ENCODE data around the gene TMED8. TPM values are rescaled to one million over a fixed set of nuclear protein-coding genes. Genes with fewer than 3 reads are reported as not detected.

The TMED8 gene
- total RNA-seq: 9.7 and 10.9 TPM in 2 replicates

DNA sequence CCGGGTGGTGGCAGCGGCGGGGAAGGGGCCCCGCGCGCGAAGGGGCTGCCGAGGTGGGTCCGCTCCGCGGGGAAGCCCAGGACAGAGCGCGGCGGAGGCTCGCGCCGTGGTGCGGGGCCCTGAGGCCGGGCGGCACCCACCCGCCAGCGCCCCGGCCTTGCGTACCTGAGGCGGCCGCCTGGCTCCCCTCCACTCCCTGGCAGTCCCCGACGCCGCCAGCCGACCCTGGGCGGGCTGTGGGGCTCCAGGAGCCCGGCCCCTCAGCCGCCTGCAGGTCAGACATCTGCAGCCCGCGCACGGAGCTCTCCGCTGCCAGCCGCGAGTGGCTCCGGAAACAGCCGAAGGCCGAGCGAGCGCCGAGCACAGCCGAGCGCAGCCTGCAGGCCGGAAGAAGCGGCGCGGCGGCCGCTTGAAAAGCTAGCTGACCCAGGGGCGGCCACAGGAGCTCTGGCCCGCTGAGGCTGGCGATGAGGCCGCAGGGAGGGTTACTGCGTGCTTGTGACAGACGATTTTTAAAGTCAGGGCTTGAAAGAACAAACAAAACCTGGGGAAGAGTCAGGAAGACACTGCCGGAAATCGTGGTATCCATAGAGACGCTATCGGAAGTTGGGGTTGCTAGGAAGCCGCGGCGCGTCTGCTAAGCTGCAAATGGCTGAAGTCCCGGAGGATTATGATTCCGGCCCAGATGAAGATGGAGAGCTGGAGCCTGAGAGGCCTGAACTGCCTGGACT, at the start of gene TMED8, which contains the start of gene SAMD15:
TSS of gene TMED8 (minus strand) at position 324 of the 731 bp plus-strand sequence. CDS start at position 283, 41 bp downstream.
TSS of gene SAMD15 (plus strand) at position 609 of the 731 bp plus-strand sequence. CDS start at position 649, 40 bp downstream.
- peak; percentile 58 for DNase-seq (ENCODE audit: low read depth)
- Histone ChIP-seq H3K4me3 (ENCODE audit: low read depth, low read length) (peak within 1 kb of the TSS; percentile 73), H3K36me3 (ENCODE audit: control insufficient read depth, insufficient read depth, low read length) (no peaks in the 10 kb centered on the region), H3K27me3 (ENCODE audit: control insufficient read depth, insufficient read depth, low read length) (no peaks in the 10 kb centered on the region)
- TF ChIP-seq, protein P1, sequence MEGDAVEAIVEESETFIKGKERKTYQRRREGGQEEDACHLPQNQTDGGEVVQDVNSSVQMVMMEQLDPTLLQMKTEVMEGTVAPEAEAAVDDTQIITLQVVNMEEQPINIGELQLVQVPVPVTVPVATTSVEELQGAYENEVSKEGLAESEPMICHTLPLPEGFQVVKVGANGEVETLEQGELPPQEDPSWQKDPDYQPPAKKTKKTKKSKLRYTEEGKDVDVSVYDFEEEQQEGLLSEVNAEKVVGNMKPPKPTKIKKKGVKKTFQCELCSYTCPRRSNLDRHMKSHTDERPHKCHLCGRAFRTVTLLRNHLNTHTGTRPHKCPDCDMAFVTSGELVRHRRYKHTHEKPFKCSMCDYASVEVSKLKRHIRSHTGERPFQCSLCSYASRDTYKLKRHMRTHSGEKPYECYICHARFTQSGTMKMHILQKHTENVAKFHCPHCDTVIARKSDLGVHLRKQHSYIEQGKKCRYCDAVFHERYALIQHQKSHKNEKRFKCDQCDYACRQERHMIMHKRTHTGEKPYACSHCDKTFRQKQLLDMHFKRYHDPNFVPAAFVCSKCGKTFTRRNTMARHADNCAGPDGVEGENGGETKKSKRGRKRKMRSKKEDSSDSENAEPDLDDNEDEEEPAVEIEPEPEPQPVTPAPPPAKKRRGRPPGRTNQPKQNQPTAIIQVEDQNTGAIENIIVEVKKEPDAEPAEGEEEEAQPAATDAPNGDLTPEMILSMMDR (IDR thresholded peaks at IDR 0.05; ENCODE audit: insufficient read depth, low read length, poor library complexity, severe bottlenecking): peak; percentile 21

GRCh38 chr14:77426396-77426795, 49.5 kb upstream of the TMED8 start:
- TF ChIP-seq, protein P1 (IDR thresholded peaks at IDR 0.05; ENCODE audit: insufficient read depth, low read length, poor library complexity, severe bottlenecking): no peak
- no peaks in the 10 kb centered on the region for H3K27me3 ChIP-seq (ENCODE audit: control insufficient read depth, insufficient read depth, low read length)
- H3K4me3 ChIP-seq (ENCODE audit: low read depth, low read length): no peak overlapping the region
- DNase-seq (ENCODE audit: low read depth): no peak
- H3K36me3 ChIP-seq (ENCODE audit: control insufficient read depth, insufficient read depth, low read length): peaks cover 4% of the 10 kb centered on the region

DNA sequence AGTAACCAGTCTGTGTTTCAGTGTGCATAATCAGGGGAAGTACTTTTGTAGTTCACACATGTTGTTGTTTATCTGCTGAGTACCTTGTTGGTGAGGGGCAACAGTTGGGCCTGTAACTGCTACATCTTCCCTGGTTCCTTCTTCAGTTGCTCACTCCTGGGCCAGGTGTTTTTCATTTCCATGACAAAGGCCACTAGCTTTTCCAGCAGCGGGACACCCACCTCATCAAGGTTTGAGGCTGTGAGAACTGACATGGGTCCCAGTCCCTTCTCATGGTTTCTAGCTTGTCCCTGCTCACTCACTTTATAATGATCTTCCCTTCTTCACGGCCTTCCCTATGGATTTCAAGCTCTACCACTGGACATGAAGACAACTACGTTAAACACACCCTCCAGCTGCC, 48.0 kb upstream of the TMED8 start:
- DNase-seq (ENCODE audit: low read depth): no peak
- peaks cover 4% of the 10 kb centered on the region for H3K36me3 ChIP-seq (ENCODE audit: control insufficient read depth, insufficient read depth, low read length)
- TF ChIP-seq, protein P1 (IDR thresholded peaks at IDR 0.05; ENCODE audit: insufficient read depth, low read length, poor library complexity, severe bottlenecking): no peak
- H3K27me3 ChIP-seq (ENCODE audit: control insufficient read depth, insufficient read depth, low read length): no peaks in the 10 kb centered on the region
- no peak overlapping the region for H3K4me3 ChIP-seq (ENCODE audit: low read depth, low read length)

- H3K36me3 ChIP-seq (ENCODE audit: control insufficient read depth, insufficient read depth, low read length): peaks cover 2% of the 10 kb centered on the region
- no peak for DNase-seq (ENCODE audit: low read depth)
- H3K4me3 ChIP-seq (ENCODE audit: low read depth, low read length): no peak within 1 kb of the TSS
- H3K27me3 ChIP-seq (ENCODE audit: control insufficient read depth, insufficient read depth, low read length): no peaks in the 10 kb centered on the region
- TF ChIP-seq, protein P1 (IDR thresholded peaks at IDR 0.05; ENCODE audit: insufficient read depth, low read length, poor library complexity, severe bottlenecking): no peak
These were observed 46.5 kb upstream of the TMED8 start, which contains the start of gene NOXRED1 for GRCh38 chr14:77423423-77423822. Gene NOXRED1 (minus strand): TSS chr14:77423523. CDS start chr14:77422889, 634 bp downstream.

DNA sequence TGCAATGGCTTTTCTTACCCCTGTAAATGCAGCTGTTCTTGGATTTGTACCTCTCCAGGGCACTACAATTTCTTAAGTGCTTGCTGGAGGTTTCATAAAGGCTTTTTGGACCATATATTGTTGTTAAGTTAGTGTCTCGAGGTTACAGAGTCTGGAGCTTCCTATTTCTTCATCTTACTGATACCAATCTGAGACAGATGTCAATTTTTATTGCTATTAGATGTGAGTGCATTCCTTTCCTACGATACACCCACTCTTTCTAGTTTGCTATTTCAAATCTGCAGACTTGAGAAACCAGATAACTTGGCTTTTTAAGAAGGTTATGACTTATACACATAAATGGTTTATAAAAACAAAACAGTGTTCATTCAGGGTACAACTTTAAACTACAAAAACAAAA, 44.3 kb upstream of the TMED8 start:
- DNase-seq (ENCODE audit: low read depth): no peak
- Histone ChIP-seq H3K4me3 (ENCODE audit: low read depth, low read length) (no peak overlapping the region), H3K36me3 (ENCODE audit: control insufficient read depth, insufficient read depth, low read length) (peaks cover 2% of the 10 kb centered on the region), H3K27me3 (ENCODE audit: control insufficient read depth, insufficient read depth, low read length) (no peaks in the 10 kb centered on the region)
- TF ChIP-seq, protein P1 (IDR thresholded peaks at IDR 0.05; ENCODE audit: insufficient read depth, low read length, poor library complexity, severe bottlenecking): no peak
